Activated naive CD8-positive, alpha-beta T cell treated with anti-CD3 and anti-CD28 coated beads, Interleukin-2, amount 50 U/mL, for 24 hours (primary cell): ENCODE data around the gene NCOA3.

ENCODE experiments used
- ATAC-seq: fragments of 150-1000 bp; cut with Tn5 transposase; one replicate; pipeline ENCODE4 v1.10.0; 2021
- DNase-seq: peaks from one replicate; pipeline ENCODE4 v3.0.0; 2021
- H3K27ac Mint-ChIP-seq: one replicate; pipeline ENCODE4 v1.8.0; 2021; ENCODE audit warnings: mild to moderate bottlenecking, mixed read lengths
- H3K27me3 Mint-ChIP-seq: one replicate; pipeline ENCODE4 v1.8.0; 2021; ENCODE audit warnings: mixed read lengths
- H3K36me3 Mint-ChIP-seq: one replicate; pipeline ENCODE4 v1.8.0; 2021; ENCODE audit warnings: low read depth, mixed read lengths
- H3K4me1 Mint-ChIP-seq: one replicate; pipeline ENCODE4 v1.8.0; 2021; ENCODE audit warnings: mixed read lengths
- H3K4me3 Mint-ChIP-seq: one replicate; pipeline ENCODE4 v1.8.0; 2021; ENCODE audit warnings: mild to moderate bottlenecking, moderate library complexity, mixed read lengths
- H3K9me3 Mint-ChIP-seq: one replicate; pipeline ENCODE4 v1.8.0; 2021; ENCODE audit warnings: mixed read lengths

The NCOA3 gene

GRCh38 chr20:47704746-47705496, 203.2 kb downstream of the NCOA3 start:
- no peak overlapping the region for H3K4me3 Mint-ChIP-seq
- no peaks in the 10 kb centered on the region for H3K36me3 Mint-ChIP-seq
- ATAC-seq (no peak), DNase-seq (no peak)
- H3K27me3 Mint-ChIP-seq: peaks cover 5% of the 10 kb centered on the region
- no peak overlapping the region for H3K27ac Mint-ChIP-seq
- H3K9me3 Mint-ChIP-seq: no peaks in the 10 kb centered on the region
- H3K4me1 Mint-ChIP-seq: no peaks in the 10 kb centered on the region

DNA sequence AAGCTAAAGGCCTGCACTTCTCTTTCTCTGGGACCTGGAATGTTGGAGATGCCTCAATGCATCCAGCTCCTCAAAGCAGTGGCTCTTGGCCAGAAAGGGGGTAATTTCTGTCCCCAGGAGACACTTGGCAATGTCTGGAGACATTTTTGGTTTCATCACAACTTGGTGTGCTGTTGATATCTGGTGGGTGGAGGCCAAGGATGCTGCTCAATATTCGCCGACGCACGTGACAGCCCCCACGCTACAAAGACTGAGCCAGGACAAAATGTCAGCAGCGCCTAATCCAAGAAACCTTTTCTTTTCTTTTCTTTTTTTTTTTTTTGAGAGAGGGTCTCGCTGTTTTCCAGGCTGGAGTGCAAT, 203.8 kb downstream of the NCOA3 start:
- Mint-ChIP-seq H3K27me3 (peaks cover 5% of the 10 kb centered on the region), H3K27ac (no peak overlapping the region), H3K4me1 (no peaks in the 10 kb centered on the region), H3K4me3 (no peak overlapping the region), H3K9me3 (no peaks in the 10 kb centered on the region), H3K36me3 (no peaks in the 10 kb centered on the region)
- ATAC-seq: no peak
- DNase-seq: no peak

GRCh38 chr20:47706345-47706744, 204.7 kb downstream of the NCOA3 start:
- Mint-ChIP-seq H3K4me1 (no peaks in the 10 kb centered on the region), H3K27me3 (peaks cover 5% of the 10 kb centered on the region), H3K4me3 (no peak overlapping the region), H3K36me3 (no peaks in the 10 kb centered on the region), H3K9me3 (no peaks in the 10 kb centered on the region), H3K27ac (no peak overlapping the region)
- DNase-seq (no peak), ATAC-seq (no peak)
